ENCODE results near the gene ILKAP.

ILKAP gene

GRCh38 chr2:238236571-238236970 lies 33.1 kb upstream of the ILKAP start:
- DNase-seq, result no peak

DNA sequence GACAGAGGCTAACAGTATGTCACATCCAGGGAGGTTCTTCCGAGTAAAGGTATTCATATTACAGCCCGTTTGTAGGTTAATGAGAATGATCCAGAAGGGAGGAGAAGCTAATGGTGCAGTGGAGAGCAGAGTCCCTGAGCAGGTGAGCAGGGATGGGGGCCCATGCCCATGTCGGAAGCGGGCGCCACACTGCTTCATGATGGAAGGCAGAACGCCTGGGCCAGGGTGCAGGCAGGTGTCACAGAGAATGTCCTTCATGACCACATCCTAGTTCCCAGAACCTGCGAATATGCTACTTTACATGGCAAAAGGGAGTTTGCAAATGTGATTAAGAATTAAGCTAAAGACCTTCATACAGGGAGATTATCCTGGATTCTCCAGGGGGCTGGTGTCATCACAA lies 32.4 kb upstream of the ILKAP start:
- no peak for DNase-seq

- DNase-seq, result no peak
These were observed 31.8 kb upstream of the ILKAP start for GRCh38 chr2:238235331-238235732.

DNA sequence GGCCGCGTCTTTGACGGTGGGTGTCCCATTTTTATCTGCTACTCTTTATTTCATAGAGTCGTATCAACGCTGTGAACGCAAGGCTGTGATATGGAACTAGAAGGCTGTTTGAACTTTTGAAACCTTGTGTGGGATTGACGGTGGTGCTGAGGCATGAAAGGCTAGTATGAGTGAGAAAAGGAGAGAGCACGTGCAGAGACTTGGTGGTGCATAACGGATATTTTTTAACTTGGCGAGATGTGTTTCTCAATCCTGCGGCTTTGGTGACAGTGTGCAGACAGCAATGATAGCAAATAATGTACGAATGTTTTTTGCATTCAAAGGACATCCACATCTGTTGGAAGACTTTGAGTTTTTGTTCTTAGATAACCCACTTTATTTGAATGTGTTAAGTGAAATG lies 30.1 kb upstream of the ILKAP start:
- DNase-seq, result no peak

GRCh38 chr2:238231809-238232208 lies 28.3 kb upstream of the ILKAP start:
- no peak for DNase-seq

DNA sequence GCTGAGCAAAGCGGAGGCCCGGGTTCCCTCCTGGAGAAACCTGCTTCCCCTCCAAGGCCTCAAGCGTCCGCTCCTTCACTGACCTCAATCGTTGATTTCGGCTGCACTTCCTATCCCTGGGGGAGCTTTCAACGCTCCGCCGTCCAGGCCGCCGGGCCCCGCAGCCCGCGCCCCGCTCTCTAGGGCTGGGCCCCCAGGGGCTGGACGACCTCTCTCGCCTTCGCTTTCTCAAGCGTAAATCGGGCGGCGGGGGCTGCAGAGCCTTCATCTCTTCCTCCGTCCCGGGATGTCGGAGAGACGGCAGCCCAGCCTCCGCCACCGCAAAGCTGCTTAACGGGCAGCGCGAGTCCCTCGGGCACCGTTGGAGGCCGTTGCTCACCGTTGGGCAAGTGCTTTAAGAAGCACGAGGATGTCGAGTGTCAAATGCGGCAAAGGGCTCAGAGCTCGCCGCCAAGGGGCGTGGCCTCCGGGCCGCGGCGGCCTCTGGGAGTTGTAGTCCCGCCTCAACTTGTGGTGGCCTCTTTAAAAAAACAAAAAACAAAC lies 27.8 kb upstream of the ILKAP start:
- DNase-seq, result no peak

DNA sequence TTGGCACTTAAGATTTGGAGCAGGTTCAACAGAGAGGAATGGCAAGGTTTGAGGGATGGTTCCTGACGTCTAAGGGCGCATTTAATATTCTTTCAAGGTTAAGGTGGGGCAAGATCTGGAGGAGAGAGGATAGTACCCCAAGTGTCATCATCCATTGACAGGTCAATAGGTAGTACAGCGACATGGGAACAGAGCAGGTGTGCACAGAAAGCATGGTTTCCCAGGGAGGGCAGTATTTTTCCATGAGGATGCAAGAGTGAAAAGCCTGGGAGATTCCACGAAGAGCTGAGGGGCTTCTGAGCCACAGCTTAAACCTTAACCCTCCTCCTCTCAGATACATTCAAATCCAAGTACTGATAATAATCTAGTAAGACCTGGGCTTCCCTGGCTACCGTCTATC lies 27.2 kb upstream of the ILKAP start:
- DNase-seq, result no peak

DNA sequence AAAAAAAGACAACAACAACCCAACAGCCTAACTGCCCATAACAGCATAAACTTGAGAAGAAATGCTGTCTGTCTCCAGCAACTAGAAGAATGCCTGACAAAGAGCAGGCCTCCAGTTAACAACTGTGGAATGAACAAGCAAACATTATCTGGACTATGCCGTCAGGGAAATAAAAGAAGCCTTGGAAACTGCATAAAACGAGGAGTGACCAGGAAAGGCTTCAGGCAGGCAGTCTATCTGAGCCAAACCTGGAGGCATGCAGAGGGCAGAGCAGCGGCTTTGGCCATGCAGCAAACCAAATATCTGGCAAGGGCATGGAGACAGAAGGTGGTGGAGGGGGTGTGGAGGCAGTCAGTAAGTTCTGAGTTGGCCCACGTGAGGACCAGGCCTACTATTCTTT lies 25.2 kb upstream of the ILKAP start:
- no peak for DNase-seq

GRCh38 chr2:238227587-238228032 lies 24.1 kb upstream of the ILKAP start:
- DNase-seq, result no peak

DNA sequence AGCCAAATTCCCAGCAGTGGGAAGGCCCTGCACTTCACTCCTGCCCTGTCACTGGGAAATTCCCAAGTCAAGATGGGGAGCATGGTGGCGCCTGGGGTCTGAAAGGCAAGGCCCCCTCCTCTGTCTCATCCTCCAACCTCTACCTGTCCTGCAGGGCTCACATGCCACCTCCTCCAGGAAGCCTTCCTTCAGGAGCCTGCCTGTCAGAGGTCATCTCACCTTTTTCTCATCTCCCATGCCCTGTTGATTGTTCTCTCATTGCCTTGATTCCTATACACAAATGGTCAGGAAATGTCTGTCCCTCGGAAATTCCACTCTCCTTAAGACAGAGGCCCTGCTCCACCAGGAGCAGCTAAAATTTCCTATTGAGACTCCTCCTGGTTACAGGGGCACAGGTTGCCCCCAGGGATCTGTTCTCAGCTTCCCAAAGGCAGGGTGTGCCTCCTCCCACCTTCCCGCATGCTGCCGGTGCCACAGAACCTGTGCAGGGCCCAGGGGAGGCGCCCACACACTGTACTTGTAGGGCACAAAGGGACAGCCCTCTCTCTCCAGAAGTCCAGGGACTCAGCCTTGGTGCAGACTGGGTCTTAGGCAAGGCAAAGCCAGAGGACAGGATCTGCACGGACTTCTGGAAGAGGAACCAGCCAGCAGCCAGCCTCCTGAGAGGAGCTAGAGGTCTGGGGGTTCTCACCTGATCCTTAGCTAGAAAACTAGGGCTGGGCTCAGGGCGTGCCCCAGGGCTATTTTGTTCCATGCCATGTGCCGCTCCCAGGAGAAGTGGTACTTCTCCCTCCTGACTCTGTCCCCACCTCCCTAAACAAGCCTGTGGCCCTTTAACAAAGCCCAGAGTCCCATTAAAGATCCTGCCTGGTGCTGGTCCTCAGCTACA lies 23.4 kb upstream of the ILKAP start:
- DNase-seq, result no peak

DNA sequence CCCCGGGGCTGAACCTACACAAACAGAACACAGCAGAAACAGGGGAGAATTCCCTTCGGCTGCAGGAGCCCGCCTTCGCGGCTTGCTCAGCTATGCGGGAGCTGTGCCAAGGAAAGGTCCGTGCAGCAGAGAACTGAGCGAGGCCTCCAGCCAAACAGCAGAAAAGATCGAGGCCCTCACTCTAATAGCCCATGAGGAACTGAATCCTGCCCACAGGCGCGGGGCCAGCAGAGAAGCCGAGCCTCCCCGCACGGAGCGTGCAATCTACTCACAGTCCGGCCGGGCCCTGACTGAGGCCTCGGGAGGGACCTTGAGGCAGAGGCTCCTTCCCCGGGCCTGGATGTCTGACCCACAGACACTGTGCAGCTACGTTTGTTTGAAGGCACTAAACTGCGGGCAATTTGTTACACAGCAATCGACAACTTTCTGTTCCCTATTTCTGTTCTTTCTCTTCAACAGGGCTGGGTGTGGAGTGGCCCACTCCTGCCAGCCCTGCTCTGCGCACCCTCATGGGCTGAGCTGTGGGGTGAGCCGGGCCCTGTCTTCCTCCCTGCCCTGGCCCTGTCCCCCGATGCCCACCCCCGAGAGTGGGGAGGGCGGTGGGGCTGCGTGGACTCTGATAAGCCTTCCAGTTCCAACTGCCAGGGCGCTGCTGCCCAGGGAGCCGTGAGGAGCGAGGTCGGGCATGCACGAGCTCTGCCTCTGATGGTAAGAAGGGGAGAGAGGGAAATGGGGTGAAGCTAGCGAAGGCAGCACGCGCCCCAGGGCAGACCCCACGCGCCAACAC lies 22.6 kb upstream of the ILKAP start:
- DNase-seq, result no peak

DNA sequence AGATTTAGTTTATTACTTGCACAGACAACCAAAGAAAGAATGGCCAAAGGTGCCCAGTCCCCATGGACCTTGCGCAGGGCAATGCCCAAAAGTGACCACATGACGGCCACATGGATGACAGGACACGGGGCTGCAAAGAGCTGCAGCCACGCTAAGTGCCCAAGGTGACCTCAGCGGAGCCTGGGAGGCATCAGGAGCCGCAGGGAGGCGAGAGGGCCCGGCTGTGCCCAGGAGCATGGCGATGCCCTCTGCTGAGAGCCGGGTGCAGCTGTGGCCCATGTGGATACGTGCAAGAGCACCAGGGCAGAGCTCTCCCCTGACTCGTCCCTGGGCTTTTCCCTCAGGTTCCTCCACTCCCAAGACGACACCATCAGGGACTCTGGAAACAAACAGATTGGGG lies 21.6 kb upstream of the ILKAP start:
- no peak for DNase-seq

DNA sequence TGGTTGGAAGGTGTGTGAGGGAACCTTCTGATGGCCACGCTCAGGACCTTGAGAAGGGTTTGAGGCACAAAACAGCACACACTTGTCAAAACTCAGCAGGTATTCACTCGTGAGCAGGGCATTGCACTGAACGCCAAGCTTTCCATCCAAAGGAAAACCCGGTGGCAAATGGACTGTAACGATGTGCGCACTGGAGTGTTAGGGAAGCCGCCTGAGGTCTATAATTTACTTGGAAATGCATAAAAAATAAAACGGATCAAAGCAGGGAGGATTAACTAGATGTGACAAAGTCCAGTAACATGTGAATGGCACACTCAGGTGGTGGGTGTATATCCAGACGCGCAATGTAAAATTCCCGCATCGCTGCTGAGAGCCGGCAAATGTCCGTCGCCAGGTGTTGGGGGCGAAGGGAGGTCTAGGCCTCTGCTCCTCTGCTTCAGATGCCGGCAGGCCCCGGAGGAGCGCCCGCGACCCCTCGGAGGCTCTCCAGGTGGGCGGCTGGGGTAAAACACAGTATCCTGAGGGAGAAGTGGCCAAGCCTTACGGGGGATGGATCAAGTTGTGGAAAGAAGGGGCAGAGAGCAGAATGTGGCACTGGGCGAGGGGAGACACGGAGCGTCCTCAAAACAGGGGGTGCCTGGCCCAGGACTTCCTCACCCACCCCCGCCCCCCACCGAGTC lies 21.0 kb upstream of the ILKAP start:
- DNase-seq, result no peak

- DNase-seq, result no peak
These were observed 17.5 kb upstream of the ILKAP start for GRCh38 chr2:238220892-238221521.

GRCh38 chr2:238220274-238220891 lies 16.9 kb upstream of the ILKAP start:
- DNase-seq, result no peak

DNA sequence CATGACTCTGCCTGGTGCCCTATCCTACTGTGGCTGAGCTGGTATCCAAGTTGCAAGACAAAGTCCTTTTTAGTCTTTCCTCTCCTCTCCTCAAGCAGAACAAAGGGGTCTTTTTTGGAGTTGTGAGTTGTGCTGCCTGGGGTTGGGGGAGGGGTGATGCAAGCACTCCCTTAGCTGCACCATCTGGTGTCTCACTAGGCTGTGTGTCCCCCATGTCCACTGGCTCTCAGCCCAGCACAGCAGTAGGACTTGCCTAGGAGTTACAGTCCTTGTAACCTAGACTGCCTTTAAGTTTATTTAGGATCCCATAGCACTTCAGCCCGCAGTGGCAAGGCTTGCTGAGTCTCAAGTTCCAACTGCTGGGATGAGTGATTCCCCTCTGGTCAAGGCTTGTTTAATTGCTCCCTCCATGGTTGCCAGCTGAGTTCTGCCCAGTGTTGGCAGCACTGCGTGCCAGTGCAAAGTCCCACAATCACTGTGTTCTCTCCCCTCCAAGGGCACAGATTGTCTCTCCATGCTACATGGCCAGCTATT lies 13.2 kb upstream of the ILKAP start:
- no peak for DNase-seq

DNA sequence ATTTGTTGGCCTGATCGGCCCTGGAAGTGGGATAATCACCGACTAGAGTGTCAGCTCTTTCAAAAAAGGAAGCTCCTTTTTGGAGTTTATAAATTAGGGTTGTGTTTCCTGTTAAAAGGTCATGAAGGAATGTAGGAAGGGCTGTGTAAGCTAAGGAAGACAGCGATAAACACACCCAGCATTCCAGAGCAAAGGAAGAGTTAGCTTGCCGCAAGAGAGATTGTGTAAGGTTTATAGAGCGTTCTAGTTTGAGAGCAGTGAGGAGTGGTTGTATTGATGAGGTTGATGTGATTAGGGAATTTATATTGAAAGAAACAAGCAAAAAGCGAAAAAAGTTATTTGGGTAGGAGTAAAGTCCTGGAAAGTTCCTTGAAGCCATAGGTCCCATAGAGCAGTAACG lies 3.5 kb upstream of the ILKAP start:
- no peak for DNase-seq

DNA sequence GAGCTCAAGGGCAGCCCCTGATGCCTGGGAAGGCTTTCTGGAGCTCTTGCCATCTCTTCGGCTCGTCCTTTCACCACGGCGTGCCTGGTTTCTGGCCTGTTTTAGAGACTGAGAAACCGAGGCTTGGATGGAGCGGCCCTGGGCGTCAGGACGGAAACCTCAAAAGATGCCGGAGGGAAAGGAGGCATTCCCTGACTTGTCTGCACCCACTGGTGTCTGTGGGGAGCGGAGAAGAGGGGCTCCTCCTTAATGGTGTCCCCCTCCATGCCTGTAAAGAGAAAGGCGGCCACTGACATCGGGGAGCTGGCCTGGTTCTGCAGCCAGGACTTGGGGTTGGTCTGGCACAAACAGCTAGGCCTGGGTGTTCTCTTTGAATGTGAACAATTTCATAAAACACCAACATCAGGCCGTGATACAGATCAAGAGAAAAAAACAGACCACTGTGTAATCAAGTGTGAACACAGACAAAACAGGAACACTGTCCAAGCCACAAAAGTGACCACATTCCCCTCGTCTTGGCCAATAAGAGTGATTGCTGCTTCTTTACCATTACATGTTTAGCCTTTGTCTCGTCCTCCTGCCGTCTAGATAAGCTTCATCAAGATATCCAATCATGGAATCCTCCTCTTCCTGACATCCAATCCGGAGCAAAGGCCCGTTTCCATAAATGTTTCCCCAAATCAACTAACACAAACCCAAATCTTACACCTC lies 633 bp upstream of the ILKAP start:
- DNase-seq, result no peak

- DNase-seq, result no peak
These were observed 985 bp downstream of the ILKAP start for GRCh38 chr2:238202326-238203093.

DNA sequence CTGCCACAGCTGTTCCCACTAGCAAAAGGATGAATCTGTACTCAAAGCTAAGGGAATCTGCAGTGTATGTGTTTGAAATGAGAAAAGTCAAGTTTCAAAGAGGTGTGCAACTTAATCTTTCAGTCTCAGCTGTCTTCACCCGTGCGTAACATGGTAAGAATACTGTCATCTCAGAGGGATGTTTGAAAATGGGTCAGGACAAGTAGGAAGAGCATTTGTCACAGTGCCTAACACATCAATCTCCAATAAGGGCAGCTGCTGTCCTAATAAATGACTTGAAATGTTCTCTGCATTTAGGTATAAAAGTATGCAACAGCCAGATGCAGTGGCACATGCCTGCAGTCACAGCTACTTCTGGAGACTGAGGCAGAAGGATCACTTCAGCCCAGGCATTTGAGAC lies 13.1 kb downstream of the ILKAP start:
- DNase-seq, result no peak

Measured in NCI-H774 (cell line).